ENCODE data around the gene SDHAF2.

GRCh38 chr11:61404641-61405040 lies 25.3 kb upstream of the SDHAF2 start:
- TF ChIP-seq, protein P1, sequence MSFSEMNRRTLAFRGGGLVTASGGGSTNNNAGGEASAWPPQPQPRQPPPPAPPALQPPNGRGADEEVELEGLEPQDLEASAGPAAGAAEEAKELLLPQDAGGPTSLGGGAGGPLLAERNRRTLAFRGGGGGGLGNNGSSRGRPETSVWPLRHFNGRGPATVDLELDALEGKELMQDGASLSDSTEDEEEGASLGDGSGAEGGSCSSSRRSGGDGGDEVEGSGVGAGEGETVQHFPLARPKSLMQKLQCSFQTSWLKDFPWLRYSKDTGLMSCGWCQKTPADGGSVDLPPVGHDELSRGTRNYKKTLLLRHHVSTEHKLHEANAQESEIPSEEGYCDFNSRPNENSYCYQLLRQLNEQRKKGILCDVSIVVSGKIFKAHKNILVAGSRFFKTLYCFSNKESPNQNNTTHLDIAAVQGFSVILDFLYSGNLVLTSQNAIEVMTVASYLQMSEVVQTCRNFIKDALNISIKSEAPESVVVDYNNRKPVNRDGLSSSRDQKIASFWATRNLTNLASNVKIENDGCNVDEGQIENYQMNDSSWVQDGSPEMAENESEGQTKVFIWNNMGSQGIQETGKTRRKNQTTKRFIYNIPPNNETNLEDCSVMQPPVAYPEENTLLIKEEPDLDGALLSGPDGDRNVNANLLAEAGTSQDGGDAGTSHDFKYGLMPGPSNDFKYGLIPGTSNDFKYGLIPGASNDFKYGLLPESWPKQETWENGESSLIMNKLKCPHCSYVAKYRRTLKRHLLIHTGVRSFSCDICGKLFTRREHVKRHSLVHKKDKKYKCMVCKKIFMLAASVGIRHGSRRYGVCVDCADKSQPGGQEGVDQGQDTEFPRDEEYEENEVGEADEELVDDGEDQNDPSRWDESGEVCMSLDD (tag by site-specific recombination; IDR thresholded peaks at IDR 0.05), result no peak
- TF ChIP-seq OSR2 (tag by site-specific recombination; IDR thresholded peaks at IDR 0.05) (no peak), ZNF785 (tag by site-specific recombination; IDR thresholded peaks at IDR 0.05) (no peak)

All from HEK293 (cell line).